HepG2 (cell line): Measurements from ENCODE around the gene APRT. TPM values are rescaled to one million over a fixed set of nuclear protein-coding genes. Genes with fewer than 3 reads are reported as not detected.

Experiments
- CREBL2 ChIP-seq: sonication (generic); formaldehyde crosslinking; IDR thresholded peaks from 2 replicates; pipeline ENCODE4 v1.8.1; 2023; ENCODE audit warnings: missing genetic modification reagents, mild to moderate bottlenecking, borderline replicate concordance
- GABPB1 ChIP-seq: IDR thresholded peaks from 2 replicates; pipeline ENCODE4 v1.6.1; 2016; ENCODE audit warnings: mild to moderate bottlenecking, missing genetic modification reagents, moderate library complexity, missing compliant biosample characterization
- GMEB2 ChIP-seq: IDR thresholded peaks from 2 replicates; pipeline ENCODE4 v1.6.1; 2016; ENCODE audit warnings: missing biosample characterization, missing genetic modification reagents, low read depth
- KIAA2018 ChIP-seq: sonication (generic); formaldehyde crosslinking; IDR thresholded peaks from 2 replicates; pipeline ENCODE4 v1.5.0; 2020; ENCODE audit warnings: mild to moderate bottlenecking, missing genetic modification reagents, borderline replicate concordance
- NCOR1 ChIP-seq: fragments of 200-600 bp; sonication (generic); IDR thresholded peaks from 2 replicates; pipeline ENCODE4 v1.7.0; 2017; ENCODE audit warnings: antibody characterized with exemption, low read length, borderline replicate concordance
- PHF20 ChIP-seq: sonication (generic); formaldehyde crosslinking; IDR thresholded peaks from 2 replicates; pipeline ENCODE4 v1.5.0; 2020; ENCODE audit warnings: mild to moderate bottlenecking, missing genetic modification reagents
- SALL1 ChIP-seq: sonication (generic); formaldehyde crosslinking; IDR thresholded peaks from 2 replicates; pipeline ENCODE4 v1.8.0; 2022; ENCODE audit warnings: mild to moderate bottlenecking, missing genetic modification reagents
- ZBTB34 ChIP-seq: sonication (generic); formaldehyde crosslinking; IDR thresholded peaks from 2 replicates; pipeline ENCODE4 v1.8.0; 2022; ENCODE audit warnings: mild to moderate bottlenecking, missing genetic modification reagents
- ZFP91 ChIP-seq: sonication (generic); formaldehyde crosslinking; IDR thresholded peaks from 2 replicates; pipeline ENCODE4 v1.9.0; 2022; ENCODE audit warnings: missing genetic modification reagents, mild to moderate bottlenecking, borderline replicate concordance
- ZNF124 ChIP-seq: sonication (generic); formaldehyde crosslinking; IDR thresholded peaks from 2 replicates; pipeline ENCODE4 v1.4.0; 2020; ENCODE audit warnings: missing genetic modification reagents
- ZNF34 ChIP-seq: sonication (generic); formaldehyde crosslinking; IDR thresholded peaks from 2 replicates; pipeline ENCODE4 v1.4.0; 2020; ENCODE audit warnings: mild to moderate bottlenecking, missing genetic modification reagents, borderline replicate concordance
- ZNF704 ChIP-seq: sonication (generic); formaldehyde crosslinking; IDR thresholded peaks from 2 replicates; pipeline ENCODE4 v1.8.1; 2023; ENCODE audit warnings: mild to moderate bottlenecking, inconsistent platforms, moderate library complexity, missing genetic modification reagents, borderline replicate concordance
- ZNF790 ChIP-seq: sonication (generic); formaldehyde crosslinking; IDR thresholded peaks from 2 replicates; pipeline ENCODE4 v1.8.0; 2022; ENCODE audit warnings: missing genetic modification reagents, mild to moderate bottlenecking, borderline replicate concordance
- ZSCAN29 ChIP-seq: sonication (generic); formaldehyde crosslinking; conservative IDR thresholded peaks from 2 replicates; pipeline ENCODE4 v1.4.0; 2020; ENCODE audit warnings: mild to moderate bottlenecking, missing genetic modification reagents
- polyA plus RNA-seq, 8 experiments: library from polyadenylated mRNA; depleted of rRNA in 3 of 8; stranded (reverse) in 7 of 8; unstranded in 1 of 8; fragments of >200 nt; fragmentation: Illumina TruSeq in 4 of 8; extraction: Trizol in 4 of 8; gene quantifications; 2 replicates each; pipeline versions ENCODE4 v1.2.1 to v1.2.3, GENCODE V29; 2011 to 2016; ENCODE audit warnings: low read depth in 4 of 8, missing spikeins in 1 of 8, mixed read lengths in 1 of 8; ENCODE audit not compliant: insufficient read depth in 1 of 8
- total RNA-seq, 5 experiments: library from RNA; depleted of rRNA; stranded (reverse); fragments of >200 nt; fragmentation: Illumina TruSeq; extraction: Trizol; gene quantifications; 2 replicates each; pipeline ENCODE4 v1.2.3, GENCODE V29; 2016; ENCODE audit warnings: low read depth in 1 of 5

Gene APRT
- total and polyA plus RNA-seq, 2 of the 13 experiments (the other 11 are each of a cell fraction or from before 2014, with no cell fraction given) = 155 to 242 TPM

- TF ChIP-seq NCOR1 (peak; percentile 80; the same call in 1 of the 2 replicates), SALL1 (peak; percentile 92), GABPB1 (CRISPR knock-in tag) (peak; percentile 36; the same call in 1 of the 2 replicates), KIAA2018 (CRISPR knock-in tag) (no peak), ZNF704 (CRISPR knock-in tag) (no peak), ZBTB34 (CRISPR knock-in tag) (0 out of 2 replicates have a peak, but pooled peaks have one; percentile 23), ZNF790 (CRISPR knock-in tag) (no peak), ZFP91 (peak; percentile 76), GMEB2 (CRISPR knock-in tag) (no peak; the same call in 1 of the 2 replicates), ZNF124 (CRISPR knock-in tag) (peak; percentile 95), ZSCAN29 (peak; percentile 84), PHF20 (CRISPR knock-in tag) (no peak; the same call in 1 of the 2 replicates), CREBL2 (CRISPR knock-in tag) (no peak), ZNF34 (0 out of 2 replicates have a peak, but pooled peaks have one; percentile 74)
Measured at GRCh38 chr16:88763502-88764053, 48.1 kb downstream of the APRT start (continued).
